Activated CD8-positive, alpha-beta memory T cell treated with anti-CD3 and anti-CD28 coated beads, Interleukin-2, amount 10 ng/mL, durations not matched to agents 7 days and 5 days (primary cell): Measurements from ENCODE around the gene VMP1. TPM values are rescaled to one million over a fixed set of nuclear protein-coding genes. Genes with fewer than 3 reads are reported as not detected.
"Not testable (repeated sequence)": the region's sequence is repeated elsewhere in the genome, so short reads cannot be mapped to it uniquely, and the experiment has no call there.

Experiments used
- ATAC-seq: fragments of 150-1000 bp; cut with Tn5 transposase; one replicate; pipeline ENCODE4 v1.10.0; 2021; ENCODE audit warnings: moderate library complexity
- CTCF ChIA-PET: fragments of 350-600 bp; sonication (Branson Sonifier 250); formaldehyde crosslinking; loops from one replicate; lab custom pipeline; 2021; ENCODE audit warnings: antibody characterized with exemption; lab: Charles Lee
- DNase-seq: peaks from one replicate; pipeline ENCODE4 v3.0.0-alpha.2; 2020
- H3K27ac Mint-ChIP-seq: one replicate; pipeline ENCODE4 v1.8.0; 2021; ENCODE audit warnings: mild to moderate bottlenecking, mixed read lengths
- H3K27me3 Mint-ChIP-seq: one replicate; pipeline ENCODE4 v1.8.0; 2021; ENCODE audit warnings: mixed read lengths
- H3K36me3 Mint-ChIP-seq: one replicate; pipeline ENCODE4 v1.8.0; 2021; ENCODE audit warnings: mild to moderate bottlenecking, mixed read lengths
- H3K4me1 Mint-ChIP-seq: one replicate; pipeline ENCODE4 v1.8.0; 2021; ENCODE audit warnings: mixed read lengths
- H3K4me3 Mint-ChIP-seq: one replicate; pipeline ENCODE4 v1.8.0; 2021; ENCODE audit warnings: mild to moderate bottlenecking, moderate library complexity, mixed read lengths
- H3K9me3 Mint-ChIP-seq: one replicate; pipeline ENCODE4 v1.8.0; 2022; ENCODE audit warnings: low read depth, mixed read lengths
- total RNA-seq, 2 experiments: library from RNA; stranded (reverse); gene quantifications; one replicate each; pipeline ENCODE4 v1.2.3, GENCODE V29; 2021

VMP1 gene
- total RNA-seq, 2 experiments from 2014 or later = 279 to 396 TPM

GRCh38 chr17:59748591-59748990 lies 41.1 kb downstream of the VMP1 start:
- Mint-ChIP-seq H3K9me3 (no peaks in the 10 kb centered on the region), H3K27me3 (no peaks in the 10 kb centered on the region), H3K4me3 (no peak overlapping the region), H3K36me3 (peaks cover 8% of the 10 kb centered on the region), H3K27ac (no peak overlapping the region), H3K4me1 (peaks cover 32% of the 10 kb centered on the region)
- CTCF ChIA-PET = interaction anchor here (0.7 to 5.0 kb wide), 7 partner anchors 12 to 438 kb away, joined by 3 to 27 read pairs (median 3); no protein-coding TSS in a partner anchor
- ATAC-seq = no peak
- no peak for DNase-seq

- peak overlapping the region; percentile 84 for H3K27ac Mint-ChIP-seq
- H3K9me3 Mint-ChIP-seq = no peaks in the 10 kb centered on the region
- peaks cover 53% of the 10 kb centered on the region for H3K4me1 Mint-ChIP-seq
- H3K36me3 Mint-ChIP-seq = peaks cover 3% of the 10 kb centered on the region
- CTCF ChIA-PET = interaction anchor here (0.7 to 5.5 kb wide), 18 partner anchors 11 to 441 kb away, joined by 3 to 71 read pairs (median 8); partner anchors contain the start of genes PTRH2, RPS6KB1, TUBD1 and VMP1
- H3K27me3 Mint-ChIP-seq = no peaks in the 10 kb centered on the region
- peak overlapping the region; percentile 66 for H3K4me3 Mint-ChIP-seq
- ATAC-seq = peak; percentile 74
- DNase-seq = peak; percentile 63
Observed at GRCh38 chr17:59751955-59752413, 44.5 kb downstream of the VMP1 start.

GRCh38 chr17:59752446-59752845 lies 45.0 kb downstream of the VMP1 start:
- DNase-seq = no peak
- Mint-ChIP-seq H3K27ac (peak overlapping the region; percentile 84), H3K36me3 (peaks cover 2% of the 10 kb centered on the region), H3K4me1 (peaks cover 54% of the 10 kb centered on the region), H3K27me3 (no peaks in the 10 kb centered on the region), H3K4me3 (peak overlapping the region; percentile 66), H3K9me3 (no peaks in the 10 kb centered on the region)
- ATAC-seq = no peak
- CTCF ChIA-PET = interaction anchor here (1.1 to 5.5 kb wide), 17 partner anchors 10 to 289 kb away, joined by 3 to 71 read pairs (median 9); partner anchors contain the start of genes PTRH2, RPS6KB1, TUBD1 and VMP1

- H3K36me3 Mint-ChIP-seq = peaks cover 5% of the 10 kb centered on the region
- CTCF ChIA-PET = interaction anchor here (1.0 to 5.5 kb wide), 21 partner anchors 10 to 288 kb away, joined by 3 to 71 read pairs (median 7); partner anchors contain the start of genes DHX40, PTRH2, RNFT1 and RPS6KB1
- H3K27me3 Mint-ChIP-seq = no peaks in the 10 kb centered on the region
- peak overlapping the region; percentile 84 for H3K27ac Mint-ChIP-seq
- no peaks in the 10 kb centered on the region for H3K9me3 Mint-ChIP-seq
- ATAC-seq = no peak
- DNase-seq = no peak
- H3K4me3 Mint-ChIP-seq = peak overlapping the region; percentile 52
- peaks cover 57% of the 10 kb centered on the region for H3K4me1 Mint-ChIP-seq
Observed at GRCh38 chr17:59752922-59753321, 45.5 kb downstream of the VMP1 start.

GRCh38 chr17:59753522-59754467 lies 46.3 kb downstream of the VMP1 start:
- no peak for DNase-seq
- peak overlapping the region; percentile 52 for H3K4me3 Mint-ChIP-seq

GRCh38 chr17:59754552-59754951 lies 47.1 kb downstream of the VMP1 start:
- Mint-ChIP-seq H3K27me3 (no peaks in the 10 kb centered on the region), H3K9me3 (peaks cover 4% of the 10 kb centered on the region), H3K27ac (peak overlapping the region; percentile 84), H3K4me1 (peaks cover 65% of the 10 kb centered on the region), H3K36me3 (peaks cover 19% of the 10 kb centered on the region), H3K4me3 (peak overlapping the region; percentile 50)
- ATAC-seq (peak; percentile 42), DNase-seq (no peak)
- CTCF ChIA-PET = interaction anchor here (0.9 to 5.5 kb wide), 18 partner anchors 9 to 282 kb away, joined by 3 to 71 read pairs (median 9); partner anchors contain the start of genes DHX40, RNFT1, RPS6KB1 and TUBD1

More at GRCh38 chr17:59753522-59754467, 46.3 kb downstream of the VMP1 start:
- Mint-ChIP-seq H3K27me3 (no peaks in the 10 kb centered on the region), H3K27ac (peak overlapping the region; percentile 84), H3K36me3 (peaks cover 12% of the 10 kb centered on the region), H3K4me1 (peaks cover 62% of the 10 kb centered on the region), H3K9me3 (no peaks in the 10 kb centered on the region)
- CTCF ChIA-PET = interaction anchor here (0.8 to 5.5 kb wide), 26 partner anchors 9 to 283 kb away, joined by 3 to 71 read pairs (median 6); partner anchors contain the start of genes DHX40, PTRH2, RNFT1 and RPS6KB1
- ATAC-seq = peak; percentile 70

- not testable (repeated sequence) for DNase-seq, H3K9me3 Mint-ChIP-seq, ATAC-seq, H3K27me3 Mint-ChIP-seq
- Mint-ChIP-seq H3K27ac (peak overlapping the region; percentile 84), H3K4me3 (peak overlapping the region; percentile 50), H3K36me3 (peaks cover 23% of the 10 kb centered on the region), H3K4me1 (peaks cover 66% of the 10 kb centered on the region)
- CTCF ChIA-PET = interaction anchor here (0.9 to 5.5 kb wide), 11 partner anchors 9 to 138 kb away, joined by 3 to 71 read pairs (median 12); partner anchors contain the start of genes RPS6KB1 and TUBD1
Observed at GRCh38 chr17:59755069-59755468, 47.6 kb downstream of the VMP1 start.

- DNase-seq (no peak), ATAC-seq (no peak)
- peak overlapping the region; percentile 84 for H3K27ac Mint-ChIP-seq
- H3K27me3 Mint-ChIP-seq = no peaks in the 10 kb centered on the region
- no peak overlapping the region for H3K4me3 Mint-ChIP-seq
- CTCF ChIA-PET = interaction anchor here (1.0 to 2.8 kb wide), 2 partner anchors 32 to 87 kb away, joined by 3 to 13 read pairs; no protein-coding TSS in a partner anchor
- peaks cover 64% of the 10 kb centered on the region for H3K4me1 Mint-ChIP-seq
- H3K9me3 Mint-ChIP-seq = peaks cover 7% of the 10 kb centered on the region
- H3K36me3 Mint-ChIP-seq = peaks cover 33% of the 10 kb centered on the region
Observed at GRCh38 chr17:59756236-59756818, 48.9 kb downstream of the VMP1 start.

- Mint-ChIP-seq H3K9me3 (peaks cover 7% of the 10 kb centered on the region), H3K4me3 (no peak overlapping the region), H3K36me3 (peaks cover 40% of the 10 kb centered on the region), H3K27ac (peak overlapping the region; percentile 84), H3K27me3 (no peaks in the 10 kb centered on the region), H3K4me1 (peaks cover 66% of the 10 kb centered on the region)
- DNase-seq (no peak), ATAC-seq (no peak)
- CTCF ChIA-PET = interaction anchor here (0.8 to 1.6 kb wide), 5 partner anchors 72 to 158 kb away, joined by 3 to 10 read pairs (median 4); no protein-coding TSS in a partner anchor
Observed at GRCh38 chr17:59757043-59757442, 49.6 kb downstream of the VMP1 start.

- DNase-seq (no peak), ATAC-seq (no peak)
- Mint-ChIP-seq H3K36me3 (peaks cover 40% of the 10 kb centered on the region), H3K4me1 (peaks cover 64% of the 10 kb centered on the region), H3K27ac (peak overlapping the region; percentile 72), H3K9me3 (peaks cover 7% of the 10 kb centered on the region), H3K4me3 (no peak overlapping the region), H3K27me3 (no peaks in the 10 kb centered on the region)
- CTCF ChIA-PET = interaction anchor here (0.8 to 1.6 kb wide), 5 partner anchors 72 to 157 kb away, joined by 3 to 10 read pairs (median 4); no protein-coding TSS in a partner anchor
Observed at GRCh38 chr17:59757470-59757869, 50.0 kb downstream of the VMP1 start.

GRCh38 chr17:59757881-59758385 lies 50.5 kb downstream of the VMP1 start:
- Mint-ChIP-seq H3K9me3 (peaks cover 7% of the 10 kb centered on the region), H3K36me3 (peaks cover 40% of the 10 kb centered on the region), H3K27me3 (no peaks in the 10 kb centered on the region), H3K27ac (peak overlapping the region; percentile 73), H3K4me1 (peaks cover 66% of the 10 kb centered on the region), H3K4me3 (no peak overlapping the region)
- ATAC-seq (no peak), DNase-seq (no peak)
- CTCF ChIA-PET = interaction anchor here (0.8 to 1.6 kb wide), 5 partner anchors 72 to 157 kb away, joined by 3 to 10 read pairs (median 4); no protein-coding TSS in a partner anchor

- Mint-ChIP-seq H3K4me1 (peaks cover 65% of the 10 kb centered on the region), H3K36me3 (peaks cover 40% of the 10 kb centered on the region), H3K27ac (peak overlapping the region; percentile 47)
- H3K9me3 Mint-ChIP-seq, H3K4me3 Mint-ChIP-seq, ATAC-seq, DNase-seq, H3K27me3 Mint-ChIP-seq: not testable (repeated sequence)
- CTCF ChIA-PET = interaction anchor here (0.7 to 1.7 kb wide), 7 partner anchors 11 to 100 kb away, joined by 3 to 5 read pairs (median 4); no protein-coding TSS in a partner anchor
Observed at GRCh38 chr17:59758998-59759651, 51.7 kb downstream of the VMP1 start.
